ENCODE data around the gene OSM. TPM values are rescaled to one million over a fixed set of nuclear protein-coding genes. Genes with fewer than 3 reads are reported as not detected.

The OSM gene
- total RNA-seq, 4 donors from 2014 or later: not detected

GRCh38 chr22:30301995-30302809, 35.6 kb upstream of the OSM start:
- Histone ChIP-seq H3K4me3 (no peak overlapping the region), H3K4me1 (peaks cover 10 to 60% (median 48%) of the 10 kb centered on the region in 4 donors)

GRCh38 chr22:30299322-30299721, 32.7 kb upstream of the OSM start:
- Histone ChIP-seq H3K36me3 (peaks cover 0 to 88% (median 0%) of the 10 kb centered on the region in 3 donors), H3K9me3 (no peaks in the 10 kb centered on the region), H3K27ac (no peak overlapping the region), H3K27me3 (no peaks in the 10 kb centered on the region), H3K4me3 (no peak overlapping the region), H3K4me1 (peaks cover 0 to 34% (median 28%) of the 10 kb centered on the region in 4 donors)
- TF ChIP-seq POLR2A (IDR thresholded peaks at IDR 0.05): no peak
- TF ChIP-seq CTCF (IDR thresholded peaks at IDR 0.05): no peak
- DNase-seq: no peak

More at GRCh38 chr22:30301995-30302809, 35.6 kb upstream of the OSM start:
- Histone ChIP-seq H3K9me3 (no peaks in the 10 kb centered on the region), H3K27ac (peak overlapping the region; percentile 33 to 89 (median 84)), H3K27me3 (no peaks in the 10 kb centered on the region), H3K36me3 (peaks cover 0 to 62% (median 0%) of the 10 kb centered on the region in 3 donors)
- no peak for TF ChIP-seq CTCF (IDR thresholded peaks at IDR 0.05)
- no peak for TF ChIP-seq POLR2A (IDR thresholded peaks at IDR 0.05)
- DNase-seq: peak in 2 of 3 donors; percentile 73 to 81

- H3K27ac ChIP-seq: no peak overlapping the region
- H3K4me3 ChIP-seq: no peak overlapping the region
- H3K27me3 ChIP-seq: no peaks in the 10 kb centered on the region
- DNase-seq: no peak
- TF ChIP-seq CTCF (IDR thresholded peaks at IDR 0.05): peak in 1 of 6 experiments; percentile 5
- no peak for TF ChIP-seq POLR2A (IDR thresholded peaks at IDR 0.05)
- no peaks in the 10 kb centered on the region for H3K9me3 ChIP-seq
- peaks cover 0 to 22% (median 19%) of the 10 kb centered on the region in 4 donors for H3K4me1 ChIP-seq
- H3K36me3 ChIP-seq: peaks cover 0 to 89% (median 0%) of the 10 kb centered on the region in 3 donors
These were observed 31.5 kb upstream of the OSM start for GRCh38 chr22:30297991-30298701.

- DNase-seq: no peak
- peak overlapping the region in 1 of 4 donors; percentile 46 for H3K27ac ChIP-seq
- H3K4me1 ChIP-seq: peaks cover 0 to 16% (median 14%) of the 10 kb centered on the region in 4 donors
- H3K9me3 ChIP-seq: no peaks in the 10 kb centered on the region
- peaks cover 0 to 92% (median 0%) of the 10 kb centered on the region in 3 donors for H3K36me3 ChIP-seq
- no peak for TF ChIP-seq POLR2A (IDR thresholded peaks at IDR 0.05)
- TF ChIP-seq CTCF (IDR thresholded peaks at IDR 0.05): no peak
- no peaks in the 10 kb centered on the region for H3K27me3 ChIP-seq
- H3K4me3 ChIP-seq: no peak overlapping the region
These were observed 30.8 kb upstream of the OSM start for GRCh38 chr22:30297276-30297990.

- Histone ChIP-seq H3K36me3 (peaks cover 0 to 95% (median 0%) of the 10 kb centered on the region in 3 donors), H3K27ac (peak overlapping the region in 1 of 4 donors; percentile 46), H3K4me3 (no peak overlapping the region), H3K4me1 (peaks cover 0 to 10% (median 8%) of the 10 kb centered on the region in 4 donors), H3K9me3 (no peaks in the 10 kb centered on the region), H3K27me3 (no peaks in the 10 kb centered on the region)
- TF ChIP-seq POLR2A (IDR thresholded peaks at IDR 0.05): no peak
- no peak for TF ChIP-seq CTCF (IDR thresholded peaks at IDR 0.05)
- DNase-seq: no peak
These were observed 30.2 kb upstream of the OSM start for GRCh38 chr22:30296833-30297232.
